ENCODE measurements around the gene DOCK10.
"Not testable (repeated sequence)": the region's sequence is repeated elsewhere in the genome, so short reads cannot be mapped to it uniquely, and the experiment has no call there.

The DOCK10 gene

GRCh38 chr2:224922142-224922727 lies 120.0 kb downstream of the DOCK10 start:
- DNase-seq (ENCODE audit: low spot score) = no peak
- CTCF ChIA-PET = interaction anchor here (0.6 kb wide), 1 partner anchor 114 kb away, joined by 3 read pairs; no protein-coding TSS in a partner anchor
- POLR2A ChIA-PET (ENCODE audit: low non-redundant PET) = no interaction called here
- TF ChIP-seq CTCF (conservative IDR thresholded peaks at IDR 0.05; ENCODE audit: low read depth) = no peak
- H3K27ac ChIP-seq = no peak overlapping the region

- no peak overlapping the region for H3K27ac ChIP-seq
- no peak for TF ChIP-seq CTCF (conservative IDR thresholded peaks at IDR 0.05; ENCODE audit: low read depth)
- ChIA-PET CTCF (no interaction called here), POLR2A (ENCODE audit: low non-redundant PET) (no interaction called here)
- no peak for DNase-seq (ENCODE audit: low spot score)
These were observed 122.7 kb downstream of the DOCK10 start for GRCh38 chr2:224919472-224920110.

GRCh38 chr2:224918626-224919471 lies 123.4 kb downstream of the DOCK10 start:
- DNase-seq (ENCODE audit: low spot score) = no peak
- CTCF ChIA-PET = no interaction called here
- no peak for TF ChIP-seq CTCF (conservative IDR thresholded peaks at IDR 0.05; ENCODE audit: low read depth)
- POLR2A ChIA-PET (ENCODE audit: low non-redundant PET) = no interaction called here
- no peak overlapping the region for H3K27ac ChIP-seq

GRCh38 chr2:224917246-224917645 lies 125.0 kb downstream of the DOCK10 start:
- CTCF ChIA-PET; DNase-seq (ENCODE audit: low spot score); POLR2A ChIA-PET (ENCODE audit: low non-redundant PET); H3K27ac ChIP-seq: not testable (repeated sequence)

GRCh38 chr2:224915136-224915535 lies 127.1 kb downstream of the DOCK10 start:
- DNase-seq (ENCODE audit: low spot score) = no peak
- TF ChIP-seq CTCF (conservative IDR thresholded peaks at IDR 0.05; ENCODE audit: low read depth) = no peak
- POLR2A ChIA-PET (ENCODE audit: low non-redundant PET) = no interaction called here
- CTCF ChIA-PET = interaction anchor here (0.7 kb wide), 1 partner anchor 124 kb away, joined by 3 read pairs; no protein-coding TSS in a partner anchor
- H3K27ac ChIP-seq = no peak overlapping the region

- ChIA-PET POLR2A (ENCODE audit: low non-redundant PET) (no interaction called here), CTCF (no interaction called here)
- no peak for TF ChIP-seq CTCF (conservative IDR thresholded peaks at IDR 0.05; ENCODE audit: low read depth)
- no peak overlapping the region for H3K27ac ChIP-seq
- DNase-seq (ENCODE audit: low spot score) = no peak
These were observed 131.7 kb downstream of the DOCK10 start for GRCh38 chr2:224910574-224910925.
